GF-D8 (cell line): ENCODE measurements around the gene MINDY4.

Experiments
- DNase-seq: peaks from one replicate; lab custom pipeline; 2025; lab: John Stamatoyannopoulos, UW

The MINDY4 gene

GRCh38 chr7:30931929-30932540 is 160.8 kb downstream of the MINDY4 start:
- DNase-seq: no peak

- DNase-seq: no peak
Observed at GRCh38 chr7:30932562-30932961, 161.3 kb downstream of the MINDY4 start.

GRCh38 chr7:30933124-30933974 is 162.1 kb downstream of the MINDY4 start:
- no peak for DNase-seq

- no peak for DNase-seq
Observed at GRCh38 chr7:30934225-30934624, 163.0 kb downstream of the MINDY4 start.

- DNase-seq: no peak
Observed at GRCh38 chr7:30934732-30935568, 163.7 kb downstream of the MINDY4 start.

- no peak for DNase-seq
Observed at GRCh38 chr7:30935569-30935877, 164.3 kb downstream of the MINDY4 start.

- no peak for DNase-seq
Observed at GRCh38 chr7:30936650-30937245, 165.5 kb downstream of the MINDY4 start.

GRCh38 chr7:30937416-30937815 is 166.2 kb downstream of the MINDY4 start:
- DNase-seq: no peak

- no peak for DNase-seq
Observed at GRCh38 chr7:30938435-30939316, 167.5 kb downstream of the MINDY4 start.

GRCh38 chr7:30941582-30942323 is 170.5 kb downstream of the MINDY4 start:
- no peak for DNase-seq
